Endodermal cell (in vitro differentiated cells): ENCODE measurements around the gene CLMN. TPM values are rescaled to one million over a fixed set of nuclear protein-coding genes. Genes with fewer than 3 reads are reported as not detected.
A peak's percentile ranks its signal among the peaks of the same experiment; 100 is the strongest.

Source experiments
- DNase-seq: peaks from one replicate; pipeline ENCODE4 v3.0.0-alpha.2; 2017
- H3K27ac ChIP-seq: 2 replicates; pipeline ENCODE4 v1.5.1; 2013; ENCODE audit warnings: mild to moderate bottlenecking, low read depth, low read length, moderate library complexity
- H3K27me3 ChIP-seq: 2 replicates; pipeline ENCODE4 v1.6.1; 2013; ENCODE audit warnings: mild to moderate bottlenecking, low read length, moderate library complexity; ENCODE audit not compliant: insufficient read depth, control insufficient read depth, poor library complexity, severe bottlenecking
- H3K36me3 ChIP-seq: 2 replicates; pipeline ENCODE4 v1.7.0; 2013; ENCODE audit warnings: mild to moderate bottlenecking, low read length, moderate library complexity; ENCODE audit not compliant: control insufficient read depth, insufficient read depth
- H3K4me1 ChIP-seq: one replicate; pipeline ENCODE4 v1.7.0; 2013; ENCODE audit warnings: low read length; ENCODE audit not compliant: control insufficient read depth, insufficient read depth
- H3K4me3 ChIP-seq: 2 replicates; pipeline ENCODE4 v1.5.1; 2013; ENCODE audit warnings: mild to moderate bottlenecking, low read length, moderate library complexity
- H3K9ac ChIP-seq: 2 replicates; pipeline ENCODE4 v1.6.1; 2013; ENCODE audit warnings: mild to moderate bottlenecking, low read length, moderate library complexity; ENCODE audit not compliant: poor library complexity, severe bottlenecking; ENCODE audit errors: extremely low read depth
- H3K9me3 ChIP-seq: 2 replicates; pipeline ENCODE4 v1.6.1; 2013; ENCODE audit warnings: mild to moderate bottlenecking, low read length, moderate library complexity; ENCODE audit not compliant: control insufficient read depth
- H3K27ac Mint-ChIP-seq: 2 replicates; pipeline ENCODE4 v1.8.0; 2020; ENCODE audit warnings: mixed read lengths
- H3K27me3 Mint-ChIP-seq: 2 replicates; pipeline ENCODE4 v1.8.0; 2021; ENCODE audit warnings: mild to moderate bottlenecking, mixed read lengths; ENCODE audit not compliant: insufficient read depth
- H3K36me3 Mint-ChIP-seq: 2 replicates; pipeline ENCODE4 v1.8.0; 2020; ENCODE audit warnings: low read depth, mixed read lengths
- H3K4me1 Mint-ChIP-seq: 2 replicates; pipeline ENCODE4 v1.8.0; 2020; ENCODE audit warnings: mixed read lengths
- H3K4me3 Mint-ChIP-seq: 2 replicates; pipeline ENCODE4 v1.8.0; 2020; ENCODE audit warnings: mild to moderate bottlenecking, moderate library complexity, mixed read lengths
- H3K9me3 Mint-ChIP-seq: 2 replicates; pipeline ENCODE4 v1.8.0; 2020; ENCODE audit warnings: mild to moderate bottlenecking, mixed read lengths
- WGBS, 2 experiments: methylation state at CpG; one replicate each; pipeline versions ENCODE4 v1.1.5 to v1.1.7; 2013; ENCODE audit warnings: missing lambda C conversion rate in 2 of 2, mixed read lengths in 1 of 2; ENCODE audit not compliant: insufficient coverage in 1 of 2, insufficient read length in 1 of 2; 5-methylcytosine and 5-hydroxymethylcytosine counted together
- total RNA-seq, 2 donors: library from RNA; stranded (reverse); fragmentation: NEBNext Ultra II Directional in 1 of 2; extraction: Animal tissue kit (Norgen Biotek cat#: 25700) in 1 of 2; gene quantifications; 2 replicates in 1 of 2; 3 replicates in 1 of 2; pipeline ENCODE4 v1.2.1, GENCODE V29; 2021
- TF ChIP-seq, protein P1 (sequence below): fragments of 200-600 bp; sonication (generic); conservative IDR thresholded peaks from 2 replicates; pipeline ENCODE4 v1.5.0; 2021; ENCODE audit warnings: antibody characterized with exemption, mild to moderate bottlenecking

Gene CLMN
- total RNA-seq, 2 donors from 2014 or later: 9.5 to 11.7 TPM

DNA sequence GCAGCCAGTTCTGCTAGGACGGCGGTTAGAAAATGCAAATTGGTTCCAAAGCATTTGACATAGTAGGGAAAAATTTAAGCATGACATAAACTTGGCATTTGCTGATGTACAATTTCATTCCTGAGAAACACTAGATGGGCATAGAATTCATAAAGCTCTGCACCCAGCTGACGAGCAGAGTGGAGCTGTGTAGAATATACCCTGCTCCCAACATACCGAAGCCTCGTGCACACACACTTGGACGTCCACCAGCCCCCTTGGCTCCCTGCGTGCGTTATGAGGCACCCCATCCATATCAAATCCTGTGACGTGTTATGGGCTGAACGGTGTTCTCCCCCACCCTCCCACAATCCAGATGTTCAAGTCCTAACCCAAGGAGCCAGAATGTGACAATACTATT is 65.4 kb downstream of the CLMN start:
- 95 to 100% methylated on average over 7 to 10 of the region's 10 CpGs for WGBS, 2 experiments
- Histone ChIP-seq H3K4me1 (peaks cover 27% of the 10 kb centered on the region), H3K27me3 (no peaks in the 10 kb centered on the region), H3K36me3 (no peaks in the 10 kb centered on the region), H3K27ac (no peak overlapping the region), H3K9me3 (no peaks in the 10 kb centered on the region), H3K9ac (no peak overlapping the region), H3K4me3 (no peak overlapping the region)
- Mint-ChIP-seq H3K36me3 (no peaks in the 10 kb centered on the region), H3K27ac (no peak overlapping the region), H3K4me1 (peaks cover 52% of the 10 kb centered on the region), H3K9me3 (no peaks in the 10 kb centered on the region), H3K4me3 (no peak overlapping the region), H3K27me3 (no peaks in the 10 kb centered on the region)
- peak; percentile 36 for DNase-seq
- TF ChIP-seq, protein P1, sequence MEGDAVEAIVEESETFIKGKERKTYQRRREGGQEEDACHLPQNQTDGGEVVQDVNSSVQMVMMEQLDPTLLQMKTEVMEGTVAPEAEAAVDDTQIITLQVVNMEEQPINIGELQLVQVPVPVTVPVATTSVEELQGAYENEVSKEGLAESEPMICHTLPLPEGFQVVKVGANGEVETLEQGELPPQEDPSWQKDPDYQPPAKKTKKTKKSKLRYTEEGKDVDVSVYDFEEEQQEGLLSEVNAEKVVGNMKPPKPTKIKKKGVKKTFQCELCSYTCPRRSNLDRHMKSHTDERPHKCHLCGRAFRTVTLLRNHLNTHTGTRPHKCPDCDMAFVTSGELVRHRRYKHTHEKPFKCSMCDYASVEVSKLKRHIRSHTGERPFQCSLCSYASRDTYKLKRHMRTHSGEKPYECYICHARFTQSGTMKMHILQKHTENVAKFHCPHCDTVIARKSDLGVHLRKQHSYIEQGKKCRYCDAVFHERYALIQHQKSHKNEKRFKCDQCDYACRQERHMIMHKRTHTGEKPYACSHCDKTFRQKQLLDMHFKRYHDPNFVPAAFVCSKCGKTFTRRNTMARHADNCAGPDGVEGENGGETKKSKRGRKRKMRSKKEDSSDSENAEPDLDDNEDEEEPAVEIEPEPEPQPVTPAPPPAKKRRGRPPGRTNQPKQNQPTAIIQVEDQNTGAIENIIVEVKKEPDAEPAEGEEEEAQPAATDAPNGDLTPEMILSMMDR: no peak

DNA sequence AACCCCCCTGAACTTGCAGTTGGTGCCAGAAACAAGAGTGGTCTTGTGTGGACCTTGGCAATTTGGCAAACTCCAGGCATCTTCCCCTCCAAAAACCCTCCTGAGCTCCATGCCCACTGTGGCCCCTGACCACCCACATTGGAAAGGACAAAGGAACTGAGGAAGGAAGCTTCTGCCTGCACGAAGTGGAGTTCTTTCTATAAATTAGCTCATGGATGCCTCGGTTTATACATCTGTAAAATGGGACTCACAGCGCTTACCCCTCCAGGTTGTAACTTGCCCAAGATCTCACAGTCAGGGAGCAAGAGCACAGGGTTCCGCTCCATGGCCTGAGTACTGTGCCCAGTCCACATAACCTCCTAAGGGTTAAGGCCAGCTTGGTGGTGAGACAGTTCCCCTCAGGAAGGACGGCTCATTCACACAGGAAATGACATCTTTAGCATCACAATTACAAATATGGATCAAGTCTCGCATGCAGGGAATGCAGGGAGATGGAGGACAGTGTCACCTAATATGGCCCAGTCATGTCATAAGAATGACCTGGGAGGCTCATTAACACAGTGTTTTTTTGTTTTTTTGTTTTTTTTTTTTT is 66.6 kb downstream of the CLMN start:
- TF ChIP-seq, protein P1: no peak
- Histone ChIP-seq H3K4me3 (no peak overlapping the region), H3K36me3 (no peaks in the 10 kb centered on the region), H3K27me3 (no peaks in the 10 kb centered on the region), H3K9me3 (no peaks in the 10 kb centered on the region), H3K4me1 (peaks cover 32% of the 10 kb centered on the region), H3K9ac (no peak overlapping the region), H3K27ac (no peak overlapping the region)
- H3K4me3 Mint-ChIP-seq: no peak overlapping the region
- H3K4me1 Mint-ChIP-seq: peaks cover 61% of the 10 kb centered on the region
- H3K27me3 Mint-ChIP-seq: no peaks in the 10 kb centered on the region
- WGBS, 2 experiments: 90 to 93% methylated on average over 5 to 6 of the region's 6 CpGs
- no peaks in the 10 kb centered on the region for H3K9me3 Mint-ChIP-seq
- no peaks in the 10 kb centered on the region for H3K36me3 Mint-ChIP-seq
- no peak overlapping the region for H3K27ac Mint-ChIP-seq
- DNase-seq: no peak

DNA sequence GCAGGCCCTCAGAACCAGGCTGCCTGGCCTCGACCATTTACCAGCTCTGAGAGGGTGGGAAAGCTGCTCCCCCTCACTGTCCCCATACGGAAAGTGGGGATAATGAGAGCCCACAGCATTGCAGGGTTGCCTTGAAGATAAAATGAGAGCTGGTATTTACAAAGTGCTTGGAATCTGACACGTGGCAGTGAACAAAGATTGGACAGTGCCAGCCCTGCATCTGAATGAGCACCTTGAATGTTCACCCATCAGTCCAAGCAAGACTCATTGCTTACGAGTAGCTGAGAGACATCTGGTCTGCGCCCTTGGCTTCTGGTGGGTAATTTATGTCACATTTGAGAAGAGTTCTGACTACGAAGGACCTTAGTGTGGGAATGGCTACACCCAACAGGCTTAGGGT is 67.5 kb downstream of the CLMN start:
- 92 to 93% methylated on average over 6 of the region's 6 CpGs for WGBS, 2 experiments
- Mint-ChIP-seq H3K27me3 (no peaks in the 10 kb centered on the region), H3K27ac (no peak overlapping the region), H3K36me3 (no peaks in the 10 kb centered on the region), H3K4me1 (peaks cover 61% of the 10 kb centered on the region), H3K9me3 (no peaks in the 10 kb centered on the region), H3K4me3 (no peak overlapping the region)
- Histone ChIP-seq H3K9ac (no peak overlapping the region), H3K9me3 (no peaks in the 10 kb centered on the region), H3K4me3 (no peak overlapping the region), H3K4me1 (peaks cover 32% of the 10 kb centered on the region), H3K27ac (no peak overlapping the region), H3K27me3 (no peaks in the 10 kb centered on the region), H3K36me3 (no peaks in the 10 kb centered on the region)
- no peak for DNase-seq
- TF ChIP-seq, protein P1: no peak
